ENCODE results near the gene INTS2.

Gene INTS2

GRCh38 chr17:61815863-61816503 lies 111.8 kb downstream of the INTS2 start:
- no peak for TF ChIP-seq CTCF (IDR thresholded peaks at IDR 0.05; ENCODE audit: low read depth, low read length, missing control alignments)
- no peak for DNase-seq (ENCODE audit: extremely low read depth, low read depth)
- no peak overlapping the region for H3K4me3 ChIP-seq (replicated peaks; ENCODE audit: low read depth, low read length)

Data from HFF-Myc (cell line).